CD4-positive, alpha-beta T cell treated with Interferon gamma for 1 hour (primary cell): ENCODE data around the gene CXCR5.

Experiments
- DNase-seq: peaks from one replicate; pipeline ENCODE4 v3.0.0-alpha.2; 2020

Gene CXCR5

DNA sequence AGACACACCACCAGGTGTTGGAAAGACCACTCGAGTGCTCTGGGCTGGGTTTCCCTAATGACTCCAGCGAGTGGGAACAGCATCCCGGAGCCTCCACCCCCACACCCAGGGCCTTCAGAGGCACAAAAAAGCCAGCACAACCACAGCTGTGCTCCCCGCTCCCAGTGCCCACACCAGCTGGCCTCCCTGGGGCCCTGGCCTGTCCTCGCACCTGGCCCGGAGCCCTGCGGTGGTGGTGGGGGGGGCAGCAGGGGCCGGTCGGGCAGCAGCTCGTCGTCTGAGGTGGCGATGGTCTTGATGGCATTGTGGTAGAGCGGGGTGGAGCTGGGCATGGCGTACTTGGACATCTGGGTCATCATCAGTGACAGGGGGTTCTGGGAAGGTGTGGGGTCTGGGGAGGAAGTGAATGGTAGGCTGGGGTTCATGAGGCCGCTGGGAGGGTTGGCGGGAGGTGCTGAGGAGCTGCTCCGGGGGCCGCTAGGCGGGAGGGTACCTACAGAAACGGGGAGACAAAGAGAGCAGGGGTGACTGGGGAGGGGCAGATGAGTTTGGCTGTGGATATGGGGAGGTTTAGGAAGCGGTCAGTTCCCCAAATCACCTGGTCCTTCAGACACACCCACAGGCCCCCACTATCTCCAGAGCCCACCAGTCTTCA lies 16.1 kb downstream of the CXCR5 start:
- no peak for DNase-seq

DNA sequence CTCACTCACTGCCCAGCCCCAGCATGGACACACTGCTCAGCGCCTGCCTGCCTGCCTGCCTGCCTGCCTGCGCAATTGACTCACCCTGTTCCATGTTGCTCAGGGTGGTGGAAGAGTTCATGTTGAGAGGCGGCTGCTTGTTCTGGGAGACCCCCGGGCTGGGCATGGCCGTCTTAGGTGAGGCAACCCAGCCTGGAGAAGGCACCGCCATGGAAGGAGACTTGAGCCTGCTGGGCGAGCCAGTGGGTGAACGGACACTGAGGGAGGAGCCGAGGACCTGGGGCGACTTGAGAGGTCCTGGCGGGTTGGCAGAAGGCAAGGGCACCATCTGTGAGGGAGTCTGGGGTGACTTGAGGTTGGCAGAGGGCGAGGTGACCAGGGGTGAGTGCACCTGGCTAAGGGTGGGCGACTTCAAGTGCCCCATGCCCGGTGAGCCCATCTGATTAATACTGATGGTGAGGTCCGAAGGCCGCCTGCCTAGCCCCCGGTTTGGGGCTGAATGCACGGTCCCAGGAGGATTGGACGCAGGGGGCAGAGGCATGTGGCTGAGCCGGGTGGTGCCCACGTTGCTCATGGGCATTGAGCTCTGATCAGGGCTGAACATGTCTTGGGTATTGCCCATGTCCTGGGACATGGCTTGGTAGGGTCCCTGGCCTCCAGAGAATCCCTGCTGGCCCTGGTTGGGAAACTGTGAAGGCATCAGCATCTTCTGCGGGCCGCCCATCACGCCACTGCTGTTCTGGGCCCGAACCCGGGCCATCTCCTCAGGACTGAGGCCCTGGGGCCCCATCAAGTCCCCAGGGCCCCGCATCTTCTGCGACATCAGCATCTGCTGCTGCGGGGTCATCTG lies 17.1 kb downstream of the CXCR5 start:
- DNase-seq: no peak

DNA sequence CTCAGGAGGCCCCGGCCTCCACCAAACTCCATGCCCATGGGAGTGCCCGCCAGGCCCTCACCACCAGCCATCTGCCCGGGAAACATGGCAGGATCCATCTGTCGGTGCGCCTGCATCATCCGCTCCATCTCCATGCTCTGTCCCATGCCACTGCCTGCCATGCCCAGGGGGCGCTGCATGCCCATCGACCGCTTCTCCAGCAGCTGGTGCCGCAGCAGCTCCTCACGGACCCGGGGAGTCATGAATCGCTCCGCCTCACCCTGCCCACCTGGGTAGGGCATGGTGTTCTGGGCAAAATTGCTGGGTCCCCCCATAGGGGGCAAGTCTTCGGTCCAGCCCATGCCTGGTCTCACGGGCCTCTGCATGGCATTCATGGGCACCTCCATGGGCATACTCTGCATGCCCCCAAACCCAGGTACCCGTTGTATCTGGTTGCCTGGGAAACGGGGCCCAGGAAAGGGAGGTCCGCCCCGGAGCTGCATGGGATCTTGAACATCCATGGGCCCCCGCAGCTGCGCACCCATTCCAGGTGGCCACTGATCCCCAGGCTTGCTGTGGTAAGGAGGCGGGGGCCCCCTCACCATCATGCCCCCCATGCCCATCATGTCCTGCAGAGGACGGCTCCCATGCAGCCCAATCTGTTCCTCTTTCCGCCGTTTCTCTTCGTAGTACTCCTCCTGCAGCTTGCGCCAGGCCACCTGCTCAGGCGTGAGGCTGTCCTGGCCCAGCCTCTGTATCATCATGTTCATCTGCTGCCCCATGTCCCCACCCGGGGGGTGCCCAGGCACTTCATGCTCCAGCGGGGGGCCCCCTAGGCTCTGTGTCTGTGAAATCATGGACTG lies 18.0 kb downstream of the CXCR5 start:
- no peak for DNase-seq

DNA sequence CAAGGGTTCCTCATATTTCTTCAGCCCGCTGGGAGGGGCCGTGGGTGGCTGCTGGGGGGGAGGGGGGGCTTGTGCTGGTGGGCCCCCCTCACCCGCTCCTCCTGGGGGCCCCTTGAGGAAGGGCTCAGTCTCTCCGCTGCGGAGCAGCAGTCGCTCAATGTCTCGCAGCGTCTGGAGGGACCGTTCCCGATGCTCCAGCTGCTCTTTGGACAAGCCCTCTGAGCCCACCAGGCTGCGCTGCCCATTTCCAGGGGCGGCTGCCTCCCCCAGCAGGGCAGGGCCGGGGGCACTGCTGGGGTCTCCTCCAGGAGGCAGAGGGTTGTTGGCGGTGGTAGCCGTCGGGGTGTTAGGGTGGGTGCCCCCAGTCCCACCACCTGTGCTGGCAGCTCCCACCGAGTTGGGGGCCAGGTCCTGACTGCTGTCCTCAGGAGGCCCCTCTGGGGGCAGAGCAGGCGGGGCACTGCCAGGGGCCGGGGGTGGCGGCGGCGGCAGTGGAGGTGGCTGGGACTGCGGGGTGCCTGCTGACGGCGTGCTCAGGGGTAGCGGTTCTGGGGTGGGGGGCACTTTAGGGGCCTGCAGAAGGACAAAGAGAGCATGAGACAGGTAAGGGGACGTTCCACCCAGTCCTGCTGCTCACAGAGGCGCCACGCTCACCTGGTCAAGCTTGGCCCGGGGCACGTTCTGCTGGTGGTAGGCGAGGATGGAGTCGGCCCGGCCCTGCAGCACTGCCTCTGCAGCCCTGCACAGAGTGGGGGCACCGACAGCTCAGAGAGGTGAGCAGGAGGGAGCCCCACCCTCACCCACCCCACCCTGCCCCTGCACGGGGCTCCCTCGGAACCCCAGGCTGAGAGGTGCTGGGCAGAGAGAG lies 18.9 kb downstream of the CXCR5 start:
- no peak for DNase-seq

DNA sequence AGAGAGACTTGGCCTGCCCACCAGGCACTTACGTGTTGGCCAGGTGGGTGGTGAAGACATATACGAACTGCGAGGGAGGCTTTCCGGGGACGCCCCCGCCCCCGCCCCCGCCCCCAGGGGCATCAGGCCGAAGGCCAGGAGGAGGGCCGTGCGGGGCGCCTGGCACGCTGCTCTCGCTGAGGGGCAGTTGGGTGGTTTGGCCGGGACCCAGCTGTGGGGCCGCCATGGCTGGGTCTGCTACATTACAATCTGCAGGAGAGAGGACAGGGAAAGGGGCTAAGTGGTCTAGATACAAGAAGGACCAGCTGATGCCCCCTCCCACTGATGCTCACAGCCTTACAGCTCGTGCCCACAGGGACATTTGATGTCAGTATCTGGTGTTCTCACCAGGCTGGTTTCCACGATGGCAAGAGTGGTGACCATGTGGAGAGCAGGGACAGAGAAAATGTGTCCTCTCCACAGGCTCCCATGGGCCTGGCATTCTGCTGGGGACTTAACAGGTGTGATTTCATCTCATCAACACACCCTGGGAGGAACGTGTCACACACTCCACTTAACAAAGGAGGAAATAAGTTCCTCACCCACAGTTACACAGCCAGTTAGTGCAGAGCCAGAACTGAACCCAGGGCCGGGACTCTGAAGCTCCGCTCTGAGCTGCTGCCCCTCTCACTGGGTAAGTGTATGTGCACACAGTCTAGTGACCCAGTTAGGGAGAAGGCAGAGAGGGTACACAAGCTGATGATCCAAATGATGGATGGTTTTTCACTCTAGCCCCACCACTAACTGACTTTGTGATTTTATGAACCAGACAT lies 19.7 kb downstream of the CXCR5 start:
- DNase-seq: no peak

DNA sequence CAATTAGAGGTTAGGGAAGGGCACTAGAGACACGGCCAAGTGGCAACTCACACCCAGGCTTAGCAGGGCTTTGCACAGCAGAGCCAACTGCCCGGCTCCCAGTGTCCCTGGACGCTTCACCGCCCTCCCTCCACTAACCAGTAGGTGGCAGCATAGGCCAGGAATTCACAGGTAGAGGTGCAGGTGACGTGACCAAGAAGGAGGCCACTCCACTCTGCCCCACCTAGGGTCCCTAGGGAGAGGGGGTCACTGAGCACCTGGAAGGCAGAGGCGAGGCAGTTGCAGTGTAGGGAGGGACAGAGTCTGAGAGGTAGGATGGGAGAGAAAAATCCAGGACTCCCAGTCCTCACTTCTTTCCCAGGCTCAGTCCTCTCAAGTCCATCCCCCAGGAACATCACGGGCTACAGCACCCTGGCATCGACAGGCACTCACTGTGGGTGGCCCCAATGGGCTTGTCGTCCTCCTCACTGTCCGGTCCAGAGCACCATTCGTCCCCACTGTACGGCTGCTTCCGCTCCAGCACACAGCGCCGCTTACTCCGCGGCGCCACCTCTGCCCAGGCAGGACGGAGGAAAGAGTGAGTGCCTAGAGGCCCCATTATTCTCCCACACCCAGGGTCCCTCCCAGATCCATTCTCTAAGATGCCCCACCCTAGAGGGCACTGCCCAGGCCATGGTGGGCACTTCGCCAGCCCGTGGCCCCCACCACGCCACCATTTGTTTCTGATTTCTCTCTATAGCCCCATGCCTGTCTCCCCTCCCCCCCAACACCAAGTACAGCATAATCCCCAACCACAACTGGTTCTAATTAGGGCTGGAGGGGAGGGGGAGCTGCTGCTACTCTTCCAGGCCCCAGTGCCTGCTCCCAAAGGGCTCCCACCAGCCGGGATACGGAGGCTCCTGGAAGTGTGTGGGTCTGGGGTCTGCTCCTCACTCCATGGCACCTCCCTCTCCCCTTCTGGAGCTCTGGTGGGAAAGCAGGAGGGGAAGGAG lies 23.7 kb downstream of the CXCR5 start:
- DNase-seq: peak; percentile 84

DNA sequence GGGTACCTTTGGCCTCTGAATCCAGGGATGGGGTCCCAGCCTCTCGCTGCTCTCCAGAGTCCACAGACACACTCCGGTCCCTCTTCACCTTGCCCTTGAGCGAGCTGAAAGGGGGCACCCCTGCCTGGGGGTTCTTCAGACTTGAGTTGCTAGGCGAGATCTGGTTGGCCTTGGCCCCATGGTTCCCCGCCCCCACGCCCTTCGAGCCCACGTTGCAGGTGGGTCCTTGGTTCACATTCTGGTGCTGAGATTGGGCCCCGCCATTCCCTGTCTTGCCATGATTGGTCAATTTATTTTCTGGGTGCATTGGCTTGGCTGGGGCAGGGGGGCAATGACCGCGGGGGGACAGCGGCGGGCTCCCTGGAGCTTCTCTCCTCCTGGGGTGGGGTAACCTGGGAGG lies 24.6 kb downstream of the CXCR5 start:
- DNase-seq: no peak

DNA sequence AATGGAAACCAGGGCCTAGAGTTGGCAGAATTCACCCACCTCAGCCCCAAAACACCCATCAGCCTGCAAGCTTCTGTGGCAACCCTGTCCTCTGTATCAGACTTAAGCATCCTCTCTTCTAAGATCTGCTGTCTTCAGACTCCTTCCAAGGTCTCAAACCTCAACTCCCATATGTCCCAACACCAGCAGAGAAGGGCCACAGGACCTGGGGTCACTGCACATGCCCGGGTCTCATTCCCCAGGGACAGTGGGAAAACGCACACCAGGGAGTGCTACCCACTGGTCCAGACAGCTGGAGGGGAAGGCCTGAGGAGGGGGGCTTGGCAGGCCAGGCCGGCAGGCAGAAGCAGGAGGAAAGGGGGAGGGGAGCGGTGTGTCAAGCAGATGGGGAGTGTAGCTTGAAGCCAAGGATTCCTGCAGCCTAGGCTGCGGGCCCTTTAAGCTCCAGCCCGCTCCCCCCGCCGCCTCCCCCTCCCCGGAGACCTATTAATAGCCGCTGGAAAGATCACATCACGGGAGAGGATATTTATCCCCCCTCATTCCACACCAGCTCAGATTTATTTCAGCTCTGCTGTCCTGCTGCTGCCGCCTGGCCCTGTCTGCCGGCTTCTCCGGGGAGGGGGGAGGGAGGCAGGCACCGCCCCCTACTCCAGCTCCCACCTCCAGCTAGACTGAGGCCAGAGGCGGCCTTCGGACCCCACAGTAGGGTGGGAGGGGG lies 25.4 kb downstream of the CXCR5 start:
- no peak for DNase-seq

DNA sequence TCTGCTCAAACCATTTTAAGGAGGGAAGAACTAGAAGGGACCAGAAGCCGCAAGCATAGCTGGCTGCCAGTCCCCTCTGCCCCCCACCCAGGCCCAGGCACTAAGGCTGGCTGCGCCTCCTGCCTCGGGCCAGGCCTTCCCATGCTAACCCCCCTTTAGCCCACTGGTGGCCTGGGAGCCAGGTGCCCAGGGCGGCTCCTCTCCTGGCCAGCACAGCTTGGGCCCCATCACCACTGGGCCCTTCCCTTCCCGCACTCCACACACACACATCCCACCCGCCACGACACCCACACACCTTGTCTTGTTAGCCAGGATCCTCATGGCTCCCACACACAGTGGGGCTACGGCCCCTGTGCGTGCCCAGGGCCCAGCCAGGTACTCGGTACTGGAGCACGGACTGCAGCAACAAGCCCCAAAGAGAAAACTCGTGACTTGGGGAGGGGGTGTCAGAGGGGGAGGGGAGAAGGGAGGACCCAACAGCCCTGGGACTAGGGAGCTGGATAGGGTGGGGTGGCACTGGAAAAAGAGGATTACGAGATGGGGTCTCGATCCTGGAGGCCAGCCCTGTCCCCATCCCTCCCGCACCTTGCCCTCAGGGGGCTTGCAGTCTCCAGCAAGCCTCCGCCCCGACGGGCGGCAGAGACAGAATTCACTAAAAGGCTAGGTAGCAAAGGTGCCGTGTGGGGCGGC lies 26.1 kb downstream of the CXCR5 start:
- DNase-seq: no peak

DNA sequence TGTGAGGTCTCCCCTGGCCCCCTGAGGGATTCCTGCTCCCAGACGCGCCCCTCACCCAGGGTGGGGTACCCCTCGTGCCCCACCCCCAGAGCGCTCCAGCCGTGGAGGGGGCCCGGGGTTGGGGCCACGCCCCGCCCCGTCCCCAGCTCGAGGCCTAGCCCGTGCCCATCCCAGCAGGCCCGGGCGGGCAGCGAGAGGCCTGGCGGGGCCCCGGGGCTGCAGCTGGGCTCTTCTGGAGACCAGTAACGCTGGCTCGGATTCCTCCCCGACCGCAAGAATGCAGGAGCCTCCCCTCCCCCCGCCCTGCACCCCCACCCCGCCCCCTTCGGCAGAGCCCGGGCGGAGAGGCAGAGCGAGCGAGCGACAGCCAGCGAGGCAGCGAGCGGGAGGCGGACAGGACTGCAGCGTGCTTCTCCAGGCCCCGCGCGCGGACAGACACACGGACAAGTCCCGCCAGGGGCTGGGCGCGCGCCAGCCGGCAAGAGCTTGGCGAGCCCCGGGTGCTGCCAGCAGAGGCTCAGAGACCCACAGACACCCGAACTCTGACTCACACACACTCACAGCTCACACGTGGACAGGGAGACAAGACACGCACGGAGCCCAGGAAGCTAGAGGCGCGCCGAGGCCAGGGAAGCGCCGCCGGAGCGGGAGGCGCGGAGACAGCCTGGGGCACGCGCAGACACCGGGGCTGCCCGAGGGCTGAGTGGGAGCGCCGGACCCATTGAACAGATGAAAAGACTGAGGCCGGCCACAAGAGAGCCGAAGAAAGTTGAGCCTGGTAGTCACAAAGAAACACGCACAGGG lies 26.8 kb downstream of the CXCR5 start:
- peak; percentile 55 for DNase-seq

DNA sequence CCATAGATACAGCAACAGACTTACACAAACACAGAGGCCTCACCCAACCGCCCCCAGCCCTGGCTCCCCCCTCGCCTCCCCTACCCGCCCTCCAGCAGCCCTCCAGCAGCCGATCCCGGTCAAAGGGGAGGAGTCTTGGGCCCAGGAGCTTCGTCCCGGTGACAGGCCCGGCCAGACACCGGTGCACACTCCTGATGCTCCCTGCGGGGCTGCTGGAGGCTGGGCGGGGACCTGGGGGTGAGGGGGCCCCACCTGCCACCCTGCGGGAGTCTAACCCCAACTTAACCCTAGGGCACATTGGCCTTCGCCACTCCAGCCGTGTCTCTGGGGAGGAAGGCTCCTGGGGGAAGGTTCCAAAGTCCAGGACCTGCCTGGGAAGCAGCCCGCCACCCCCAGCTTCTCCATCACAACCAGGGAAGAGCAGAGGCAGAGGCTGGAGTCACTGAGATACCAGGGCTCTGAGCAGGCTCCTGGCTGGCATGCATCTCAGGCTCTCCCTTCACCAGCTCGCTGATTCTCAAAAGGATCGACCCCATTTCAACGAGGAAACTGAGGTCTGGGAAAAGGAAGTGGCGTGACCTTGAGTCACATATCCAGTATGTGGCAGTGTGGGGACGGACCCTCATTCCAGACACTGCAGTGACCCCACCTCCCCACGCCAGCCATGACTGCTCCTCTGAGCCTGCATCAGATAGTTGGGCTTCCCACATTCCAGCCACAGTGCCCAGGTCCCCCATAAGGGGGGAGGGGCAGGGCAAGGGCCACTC lies 27.6 kb downstream of the CXCR5 start:
- no peak for DNase-seq

DNA sequence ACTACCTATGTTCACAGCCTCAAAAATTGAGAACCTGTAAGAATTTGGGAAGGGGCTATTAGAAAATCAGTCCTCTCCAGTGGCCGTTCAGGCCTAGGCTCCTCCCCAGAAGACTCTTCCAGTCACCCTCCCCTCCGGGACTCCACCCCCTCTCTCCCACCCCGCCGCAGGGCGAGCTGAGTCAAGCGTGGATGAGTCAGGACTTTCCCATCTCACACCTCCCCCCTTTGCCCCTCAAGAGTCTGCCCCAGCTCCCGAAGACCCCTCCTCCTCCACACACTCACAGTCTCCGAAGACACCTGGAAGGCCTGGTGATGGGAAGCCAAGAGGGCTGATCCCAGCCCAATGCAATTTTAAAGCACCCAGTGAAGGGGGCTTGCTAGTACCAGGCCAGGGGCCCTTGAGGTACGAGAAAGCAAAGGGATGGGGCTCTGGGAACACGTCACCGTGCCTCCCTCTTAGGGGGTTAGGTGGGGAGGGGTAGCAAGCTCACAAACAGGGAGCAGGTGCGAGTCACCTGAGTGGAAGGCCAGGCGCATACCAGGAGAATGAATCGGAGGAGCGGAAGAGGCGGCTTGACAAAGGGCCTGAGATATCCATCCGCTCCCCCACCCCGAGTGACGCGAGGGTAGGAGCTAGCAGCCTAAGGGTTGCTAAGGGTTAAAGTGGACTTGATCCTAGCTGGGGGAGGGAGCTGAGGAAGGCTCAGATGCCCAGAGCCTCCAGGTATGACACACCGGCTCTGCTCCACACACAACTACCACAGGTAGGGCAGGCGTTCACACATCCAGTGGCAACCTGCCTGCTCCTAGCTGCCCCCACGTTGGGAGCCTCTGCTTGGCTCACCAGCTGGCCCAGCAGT lies 28.4 kb downstream of the CXCR5 start:
- DNase-seq: peak; percentile 65

DNA sequence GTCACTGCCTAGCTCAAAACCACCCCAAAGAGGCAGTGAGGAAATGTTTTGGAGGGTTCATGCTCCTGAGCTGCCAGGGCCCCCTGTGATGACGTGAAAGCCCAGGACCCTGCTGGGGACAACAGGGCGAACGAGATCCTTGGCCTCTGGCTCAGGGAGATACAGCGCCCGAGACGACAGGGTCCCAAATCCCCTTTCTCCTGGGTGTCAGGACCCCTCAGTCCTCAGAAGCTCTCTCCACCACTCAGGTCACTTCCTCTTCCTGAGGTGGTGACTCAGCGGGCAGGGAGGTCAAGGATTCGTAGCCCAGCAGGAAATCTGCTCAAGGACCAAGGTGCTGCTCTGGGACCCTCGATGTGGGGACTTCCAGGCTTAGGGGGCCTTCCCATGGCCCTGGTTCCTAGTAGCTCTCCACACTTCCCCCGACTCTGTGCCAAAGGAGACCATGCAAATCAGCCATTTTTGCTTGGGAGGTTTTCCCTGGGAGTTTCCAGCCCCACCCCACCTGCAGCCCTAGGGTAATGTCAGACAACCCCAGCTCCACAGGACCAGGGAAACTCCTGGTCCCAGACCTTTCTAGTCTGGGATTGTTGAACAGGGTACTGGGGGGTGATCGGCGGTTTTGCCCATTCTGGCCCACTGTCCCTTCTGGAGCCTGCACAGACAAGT lies 29.2 kb downstream of the CXCR5 start:
- DNase-seq: peak; percentile 39

DNA sequence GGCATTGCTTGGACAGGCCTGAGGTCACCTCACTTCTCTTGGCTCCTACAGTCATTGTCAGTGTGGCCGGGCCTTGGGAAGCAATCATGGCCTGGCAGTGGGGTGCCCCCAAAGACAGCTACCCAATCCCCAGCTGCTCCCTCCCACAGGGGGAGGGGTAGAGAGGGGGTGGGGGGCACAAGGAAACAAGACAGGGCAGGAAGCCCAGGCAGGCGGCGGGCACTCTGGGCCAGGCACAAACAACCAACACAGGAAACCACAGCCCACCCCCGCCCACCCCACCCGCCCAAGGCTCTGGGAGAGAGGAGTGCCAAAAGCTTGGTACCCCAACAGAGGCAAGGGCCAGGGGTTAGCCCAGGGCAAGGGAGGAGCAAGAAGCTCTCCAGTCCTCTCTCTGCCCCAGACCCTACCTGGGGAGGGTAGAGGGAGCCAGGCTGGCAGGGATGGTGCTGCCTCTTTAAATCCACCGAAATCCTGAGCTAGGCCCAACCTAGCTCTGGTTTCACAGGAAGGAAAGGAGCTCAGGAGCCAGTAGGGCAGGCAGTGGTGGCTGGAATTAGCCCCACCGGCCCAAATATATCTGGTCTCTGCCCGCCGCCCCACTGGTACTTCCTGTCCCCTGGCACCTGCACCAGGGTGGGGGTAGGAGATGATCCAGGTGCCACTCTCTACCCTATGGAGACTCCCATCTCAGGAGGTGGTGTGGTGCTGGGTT lies 29.9 kb downstream of the CXCR5 start:
- DNase-seq: peak; percentile 70
